Trophoblast cell (in vitro differentiated cells and primary cell): Measurements from ENCODE around the gene S100A12.

Experiments used
- DNase-seq, 2 donors: peaks; one replicate each; pipeline ENCODE4 v3.0.0-alpha.2; 2016
- H2AFZ ChIP-seq: 2 replicates; pipeline ENCODE4 v1.6.1; 2013; ENCODE audit warnings: low read length, moderate library complexity, mild to moderate bottlenecking; ENCODE audit not compliant: insufficient read depth, poor library complexity
- H2AK5ac ChIP-seq: 2 replicates; pipeline ENCODE4 v1.6.1; 2013; ENCODE audit warnings: mild to moderate bottlenecking, low read length
- H2BK120ac ChIP-seq: 2 replicates; pipeline ENCODE4 v1.6.1; 2013; ENCODE audit warnings: low read length, mild to moderate bottlenecking, moderate library complexity; ENCODE audit not compliant: insufficient read depth, poor library complexity
- H2BK12ac ChIP-seq: 2 replicates; pipeline ENCODE4 v1.6.1; 2013; ENCODE audit warnings: mild to moderate bottlenecking, low read length, moderate library complexity
- H2BK5ac ChIP-seq: 2 replicates; pipeline ENCODE4 v1.6.1; 2013; ENCODE audit warnings: low read length, low read depth, moderate library complexity, mild to moderate bottlenecking; ENCODE audit not compliant: poor library complexity
- H3K14ac ChIP-seq: 2 replicates; pipeline ENCODE4 v1.6.1; 2013; ENCODE audit warnings: mild to moderate bottlenecking, low read length
- H3K18ac ChIP-seq: 2 replicates; pipeline ENCODE4 v1.6.1; 2013; ENCODE audit warnings: mild to moderate bottlenecking, low read length
- H3K23ac ChIP-seq: 2 replicates; pipeline ENCODE4 v1.6.1; 2013; ENCODE audit warnings: low read length
- H3K27ac ChIP-seq: 2 replicates; pipeline ENCODE4 v1.5.1; 2013; ENCODE audit warnings: low read depth, mild to moderate bottlenecking, inconsistent platforms, low read length, moderate library complexity
- H3K27me3 ChIP-seq: 2 replicates; pipeline ENCODE4 v1.6.1; 2013; ENCODE audit warnings: inconsistent platforms, mild to moderate bottlenecking, low read length, moderate library complexity; ENCODE audit not compliant: insufficient read depth
- H3K36me3 ChIP-seq, 2 experiments: 1 replicate in 1 of 2; 2 replicates in 1 of 2; pipeline ENCODE4 v1.6.1; 2013; ENCODE audit warnings: low read length in 2 of 2, mild to moderate bottlenecking in 2 of 2, moderate library complexity in 1 of 2; ENCODE audit not compliant: insufficient read depth in 2 of 2, control insufficient read depth in 1 of 2
- H3K4ac ChIP-seq: 2 replicates; pipeline ENCODE4 v1.6.1; 2013; ENCODE audit warnings: low read depth, mild to moderate bottlenecking, low read length, moderate library complexity
- H3K4me1 ChIP-seq, 2 experiments: 1 replicate in 1 of 2; 2 replicates in 1 of 2; pipeline ENCODE4 v1.6.1; 2013; ENCODE audit warnings: low read length in 2 of 2, mild to moderate bottlenecking in 2 of 2, moderate library complexity in 1 of 2; ENCODE audit not compliant: insufficient read depth in 2 of 2, control insufficient read depth in 1 of 2
- H3K4me2 ChIP-seq: 2 replicates; pipeline ENCODE4 v1.6.1; 2013; ENCODE audit warnings: inconsistent platforms, mild to moderate bottlenecking, low read length, moderate library complexity
- H3K4me3 ChIP-seq: 2 replicates; pipeline ENCODE4 v1.5.1; 2013; ENCODE audit warnings: mild to moderate bottlenecking, low read depth, low read length, inconsistent platforms
- H3K79me1 ChIP-seq: one replicate; pipeline ENCODE4 v1.6.1; 2013; ENCODE audit warnings: low read length
- H3K79me2 ChIP-seq: 2 replicates; pipeline ENCODE4 v1.6.1; 2013; ENCODE audit warnings: low read length, mild to moderate bottlenecking; ENCODE audit not compliant: control insufficient read depth, insufficient read depth, poor library complexity
- H3K9ac ChIP-seq: 2 replicates; pipeline ENCODE4 v1.6.1; 2013; ENCODE audit warnings: mild to moderate bottlenecking, low read length
- H3K9me3 ChIP-seq: 2 replicates; pipeline ENCODE4 v1.6.1; 2013; ENCODE audit warnings: low read depth, mild to moderate bottlenecking, control low read depth, inconsistent platforms, low read length; ENCODE audit not compliant: insufficient read depth
- H4K12ac ChIP-seq: 2 replicates; pipeline ENCODE4 v1.6.1; 2013; ENCODE audit warnings: low read depth, mild to moderate bottlenecking, low read length, moderate library complexity
- H4K8ac ChIP-seq: 2 replicates; pipeline ENCODE4 v1.6.1; 2013; ENCODE audit warnings: low read depth, mild to moderate bottlenecking, low read length, moderate library complexity
- H4K91ac ChIP-seq: one replicate; pipeline ENCODE4 v1.6.1; 2013; ENCODE audit warnings: low read depth, mild to moderate bottlenecking, low read length, moderate library complexity
- WGBS: extraction: QIAGEN DNeasy Blood & Tissue Kit; methylation state at CpG from one replicate; pipeline ENCODE4 v1.1.7; 2013; ENCODE audit warnings: missing lambda C conversion rate; ENCODE audit not compliant: insufficient read length, insufficient coverage; ENCODE audit errors: extremely low coverage; 5-methylcytosine and 5-hydroxymethylcytosine counted together

S100A12 gene

DNA sequence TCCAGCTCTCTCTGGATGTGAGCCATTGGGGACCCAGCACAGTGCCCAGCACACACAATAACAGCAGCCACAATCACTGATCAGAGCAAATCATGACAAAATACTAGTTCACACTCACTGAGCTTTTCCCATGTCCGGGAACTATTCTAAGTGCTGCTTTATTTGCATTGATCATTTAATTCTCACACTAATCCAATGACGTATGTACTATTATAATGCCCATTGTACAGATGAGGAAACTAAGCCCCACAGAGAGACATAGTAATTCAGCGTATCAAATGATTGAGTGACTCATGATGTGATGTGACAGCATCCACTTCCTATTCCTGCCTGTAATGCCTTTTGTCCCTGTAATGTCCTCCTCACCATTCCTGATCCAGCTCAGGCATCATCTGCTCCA lies 17.4 kb upstream of the S100A12 start:
- no peak overlapping the region for H3K23ac ChIP-seq
- no peak overlapping the region for H4K8ac ChIP-seq
- no peak overlapping the region for H3K14ac ChIP-seq
- H3K4me1 ChIP-seq, result no peaks in the 10 kb centered on the region
- H3K9ac ChIP-seq, result no peak overlapping the region
- DNase-seq, result no peak
- H2AK5ac ChIP-seq, result no peak overlapping the region
- no peak overlapping the region for H3K4ac ChIP-seq
- no peak overlapping the region for H3K27ac ChIP-seq
- H4K12ac ChIP-seq, result no peak overlapping the region
- no peak overlapping the region for H2BK5ac ChIP-seq
- no peak overlapping the region for H3K4me3 ChIP-seq
- H2BK120ac ChIP-seq, result no peak overlapping the region
- H2AFZ ChIP-seq, result no peak overlapping the region
- no CpG with 5 or more reads among the region's 3 CpGs for WGBS
- no peaks in the 10 kb centered on the region for H3K79me2 ChIP-seq
- no peak overlapping the region for H3K4me2 ChIP-seq
- peaks cover 3% of the 10 kb centered on the region for H3K9me3 ChIP-seq
- H3K18ac ChIP-seq, result no peak overlapping the region
- no peaks in the 10 kb centered on the region for H3K36me3 ChIP-seq
- H2BK12ac ChIP-seq, result no peak overlapping the region
- H3K27me3 ChIP-seq, result no peaks in the 10 kb centered on the region
- H4K91ac ChIP-seq, result no peak overlapping the region
- no peaks in the 10 kb centered on the region for H3K79me1 ChIP-seq

DNA sequence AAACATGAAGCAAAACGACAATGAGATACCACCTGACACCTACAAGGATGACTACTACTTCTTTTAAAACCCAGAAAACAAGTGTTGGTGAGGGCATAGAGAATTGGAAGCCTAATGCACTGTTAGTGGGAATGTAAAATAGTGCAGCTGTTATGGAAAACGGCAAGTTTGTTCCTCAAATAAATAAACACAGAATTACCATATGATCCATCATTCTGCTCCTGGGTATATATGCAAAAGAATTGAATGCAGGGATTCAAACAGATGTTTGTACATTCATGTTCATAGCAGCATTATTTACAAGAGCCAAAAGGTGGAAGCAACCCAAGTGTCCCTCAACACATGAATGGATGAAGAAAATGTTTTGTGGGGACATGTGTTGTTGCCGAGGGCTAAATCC lies 16.8 kb upstream of the S100A12 start:
- Histone ChIP-seq H4K12ac (no peak overlapping the region), H2BK12ac (no peak overlapping the region), H2AK5ac (no peak overlapping the region), H3K4me3 (no peak overlapping the region), H3K18ac (no peak overlapping the region), H3K4me2 (no peak overlapping the region), H3K27ac (no peak overlapping the region), H3K27me3 (no peaks in the 10 kb centered on the region), H3K79me1 (no peaks in the 10 kb centered on the region), H3K9me3 (peaks cover 3% of the 10 kb centered on the region), H3K79me2 (no peaks in the 10 kb centered on the region), H3K14ac (no peak overlapping the region), H2AFZ (no peak overlapping the region), H2BK5ac (no peak overlapping the region), H3K9ac (no peak overlapping the region), H4K8ac (no peak overlapping the region), H3K4me1 (no peaks in the 10 kb centered on the region), H3K4ac (no peak overlapping the region), H4K91ac (no peak overlapping the region), H3K23ac (no peak overlapping the region), H2BK120ac (no peak overlapping the region), H3K36me3 (no peaks in the 10 kb centered on the region)
- DNase-seq, result no peak
- no CpG with 5 or more reads among the region's 3 CpGs for WGBS

GRCh38 chr1:153390938-153391710 lies 15.7 kb upstream of the S100A12 start, which contains the start of gene S100A8:
Gene S100A8, minus strand, starts transcription at chr1:153391073. Its CDS starts 538 bp downstream, at chr1:153390535.
- Histone ChIP-seq H3K18ac (no peak within 1 kb of the TSS), H3K4ac (no peak within 1 kb of the TSS), H2AFZ (no peak within 1 kb of the TSS), H3K23ac (no peak within 1 kb of the TSS), H3K4me1 (no peaks in the 10 kb centered on the region), H2BK12ac (no peak within 1 kb of the TSS), H3K79me2 (no peaks in the 10 kb centered on the region), H3K27me3 (no peaks in the 10 kb centered on the region), H2BK5ac (no peak within 1 kb of the TSS), H3K14ac (no peak within 1 kb of the TSS), H4K12ac (no peak within 1 kb of the TSS), H3K27ac (no peak within 1 kb of the TSS), H4K8ac (no peak within 1 kb of the TSS), H3K4me3 (no peak within 1 kb of the TSS), H3K4me2 (no peak within 1 kb of the TSS), H4K91ac (no peak within 1 kb of the TSS), H3K9me3 (peaks cover 3% of the 10 kb centered on the region), H2AK5ac (no peak within 1 kb of the TSS), H3K36me3 (no peaks in the 10 kb centered on the region), H3K79me1 (no peaks in the 10 kb centered on the region), H3K9ac (no peak within 1 kb of the TSS), H2BK120ac (no peak within 1 kb of the TSS)
- no CpG with 5 or more reads among the region's 7 CpGs for WGBS
- DNase-seq, result peak in 1 of 2 donors; percentile 9

- H3K23ac ChIP-seq, result no peak overlapping the region
- no CpG with 5 or more reads among the region's 17 CpGs for WGBS
- no peak overlapping the region for H4K12ac ChIP-seq
These were observed 14.8 kb upstream of the S100A12 start for GRCh38 chr1:153389973-153390879.

More at GRCh38 chr1:153389973-153390879, 14.8 kb upstream of the S100A12 start:
- Histone ChIP-seq H2AK5ac (no peak overlapping the region), H3K27me3 (no peaks in the 10 kb centered on the region), H3K79me2 (no peaks in the 10 kb centered on the region), H3K9ac (no peak overlapping the region), H4K91ac (no peak overlapping the region), H3K4me2 (no peak overlapping the region), H3K18ac (no peak overlapping the region), H3K36me3 (no peaks in the 10 kb centered on the region), H2BK12ac (no peak overlapping the region), H4K8ac (no peak overlapping the region), H3K4me1 (no peaks in the 10 kb centered on the region), H3K9me3 (peaks cover 3% of the 10 kb centered on the region), H2BK120ac (no peak overlapping the region), H2BK5ac (no peak overlapping the region), H3K4me3 (no peak overlapping the region), H3K4ac (no peak overlapping the region), H3K79me1 (no peaks in the 10 kb centered on the region), H3K14ac (no peak overlapping the region), H3K27ac (no peak overlapping the region), H2AFZ (no peak overlapping the region)
- DNase-seq, result no peak
